T47D (cell line): ENCODE data around the gene GCLC.

Experiments
- DNase-seq, 2 experiments: peaks; one replicate each; pipeline versions ENCODE4 v3.0.0 to v3.0.0-alpha.2; 2011 to 2012; ENCODE audit warnings: low read depth in 1 of 2, low spot score in 1 of 2
- JUND ChIP-seq: IDR thresholded peaks from 2 replicates; pipeline ENCODE4 v1.6.1; 2012; ENCODE audit warnings: low read depth
- in situ Hi-C: cut with HindIII; loops from 2 replicates; pipeline ENCODE4 v1.10.0; 2016; ENCODE audit warnings: low sequenced_read_pairs, low pct_unique_long_range_greater_than_20kb

The GCLC gene

DNA sequence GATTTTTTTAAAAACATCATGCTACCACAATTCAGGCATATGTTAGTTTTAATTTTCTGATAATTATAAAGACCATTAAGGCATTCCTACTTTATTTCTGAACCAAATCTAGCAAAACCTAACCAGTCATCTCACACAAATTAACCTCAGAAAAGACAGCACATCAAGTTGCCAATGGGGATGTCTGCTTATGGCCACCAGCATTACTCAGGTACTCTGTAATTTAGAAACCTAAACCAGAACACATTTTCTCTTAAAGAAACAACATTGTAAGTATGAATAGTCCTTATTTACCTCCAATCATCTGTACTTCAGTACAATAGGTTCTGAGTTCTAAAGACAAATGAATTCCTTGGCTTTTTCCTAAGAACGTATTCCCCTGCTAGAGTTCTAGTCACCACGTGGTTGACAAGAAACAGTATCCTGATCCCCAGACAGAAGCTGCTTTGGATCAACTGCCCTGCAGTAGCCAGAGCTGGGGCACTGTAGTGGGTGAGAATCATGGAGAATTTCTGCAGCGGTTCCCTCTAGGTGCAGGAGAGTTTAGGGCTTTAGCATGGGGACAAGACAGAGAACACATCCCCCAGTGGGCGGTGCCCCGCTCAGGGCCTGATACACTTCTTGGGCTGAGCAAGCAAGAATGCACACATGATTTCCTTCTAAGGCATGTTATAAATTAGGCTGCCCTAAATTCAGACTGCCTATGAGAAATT is 15.4 kb downstream of the GCLC start:
- no peak for DNase-seq
- no peak for TF ChIP-seq JUND
- in situ Hi-C loops = no loop called here

DNA sequence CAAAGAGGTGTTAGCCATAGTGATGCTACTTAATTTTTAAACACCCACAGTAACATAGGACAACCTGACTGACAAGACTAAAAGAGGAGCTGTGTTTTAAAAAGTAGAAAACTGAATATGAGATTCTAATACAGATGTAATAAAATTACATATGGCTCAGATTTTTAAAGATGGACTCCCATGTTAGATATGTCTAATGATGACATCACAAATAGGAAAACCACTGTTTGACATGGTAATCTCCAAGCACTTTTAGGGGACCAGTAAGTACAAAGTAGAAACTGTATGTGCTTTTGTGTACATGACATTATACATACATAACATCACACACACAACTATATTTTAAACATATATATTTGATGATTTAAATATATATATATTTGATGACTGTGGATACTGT is 16.8 kb downstream of the GCLC start:
- no peak for DNase-seq
- in situ Hi-C loops = no loop called here
- no peak for TF ChIP-seq JUND

DNA sequence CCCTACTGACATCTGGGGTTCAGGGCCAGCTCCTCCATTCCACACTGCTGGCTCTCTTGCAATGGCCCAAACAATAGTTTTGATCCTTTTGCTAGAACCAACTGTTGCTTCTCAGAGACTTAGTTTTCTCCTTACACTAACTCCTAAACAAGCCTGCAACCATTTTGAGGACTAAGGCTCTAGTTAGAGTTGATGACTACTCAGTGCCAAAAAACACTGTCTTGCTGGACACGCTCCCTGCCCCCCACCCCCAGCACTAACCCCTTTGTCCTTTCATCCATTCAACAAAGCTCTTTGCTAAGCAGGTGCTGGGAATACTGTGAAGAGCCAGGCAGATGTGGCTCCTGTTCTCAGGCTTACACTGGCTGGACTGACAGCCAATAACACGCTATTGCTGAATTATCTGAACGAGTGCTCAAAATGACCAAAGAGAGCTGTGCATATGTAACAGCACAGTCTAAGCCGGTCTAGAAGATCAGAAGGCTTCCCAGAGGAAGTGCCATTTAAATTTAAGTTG is 17.6 kb downstream of the GCLC start:
- no peak for TF ChIP-seq JUND
- no peak for DNase-seq
- in situ Hi-C loops = no loop called here

DNA sequence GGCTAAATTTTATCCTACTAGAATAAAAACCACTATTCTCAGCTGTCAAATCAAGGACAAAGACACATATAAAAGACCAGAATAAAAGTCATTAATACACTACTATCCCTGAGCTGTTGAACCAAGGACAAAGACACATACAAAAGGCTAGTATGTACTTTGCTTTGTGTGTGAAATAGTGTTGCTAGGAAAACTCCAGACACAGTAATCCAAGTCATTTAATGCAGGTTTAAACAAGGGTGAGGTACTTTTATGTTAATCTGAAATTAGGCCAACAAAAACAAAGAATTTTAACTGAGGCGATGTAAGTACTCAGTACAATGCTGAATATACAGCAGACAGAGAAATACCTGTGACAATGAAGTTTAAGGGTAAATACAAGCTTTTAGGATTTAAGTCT is 18.9 kb downstream of the GCLC start:
- no peak for DNase-seq
- no peak for TF ChIP-seq JUND
- in situ Hi-C loops = no loop called here

DNA sequence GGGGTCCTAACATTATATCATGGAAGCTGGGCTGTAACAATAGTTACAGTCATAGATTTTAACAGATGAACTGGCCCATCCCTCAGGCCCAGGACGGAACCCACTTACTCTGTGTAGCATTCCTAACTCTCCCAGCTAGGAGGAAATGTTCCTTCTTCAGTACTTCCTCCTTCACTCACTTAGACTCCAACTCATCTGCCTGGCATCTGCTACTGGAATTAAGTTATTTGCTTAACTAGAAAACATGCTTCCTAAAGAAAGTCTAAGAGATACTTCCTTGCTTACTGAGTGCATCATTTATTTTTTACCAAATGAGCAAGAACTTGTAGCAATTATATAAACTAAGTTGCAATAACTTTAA is 20.5 kb downstream of the GCLC start:
- no peak for TF ChIP-seq JUND
- peak in 1 of 2 experiments; percentile 64 for DNase-seq
- in situ Hi-C loops = no loop called here

DNA sequence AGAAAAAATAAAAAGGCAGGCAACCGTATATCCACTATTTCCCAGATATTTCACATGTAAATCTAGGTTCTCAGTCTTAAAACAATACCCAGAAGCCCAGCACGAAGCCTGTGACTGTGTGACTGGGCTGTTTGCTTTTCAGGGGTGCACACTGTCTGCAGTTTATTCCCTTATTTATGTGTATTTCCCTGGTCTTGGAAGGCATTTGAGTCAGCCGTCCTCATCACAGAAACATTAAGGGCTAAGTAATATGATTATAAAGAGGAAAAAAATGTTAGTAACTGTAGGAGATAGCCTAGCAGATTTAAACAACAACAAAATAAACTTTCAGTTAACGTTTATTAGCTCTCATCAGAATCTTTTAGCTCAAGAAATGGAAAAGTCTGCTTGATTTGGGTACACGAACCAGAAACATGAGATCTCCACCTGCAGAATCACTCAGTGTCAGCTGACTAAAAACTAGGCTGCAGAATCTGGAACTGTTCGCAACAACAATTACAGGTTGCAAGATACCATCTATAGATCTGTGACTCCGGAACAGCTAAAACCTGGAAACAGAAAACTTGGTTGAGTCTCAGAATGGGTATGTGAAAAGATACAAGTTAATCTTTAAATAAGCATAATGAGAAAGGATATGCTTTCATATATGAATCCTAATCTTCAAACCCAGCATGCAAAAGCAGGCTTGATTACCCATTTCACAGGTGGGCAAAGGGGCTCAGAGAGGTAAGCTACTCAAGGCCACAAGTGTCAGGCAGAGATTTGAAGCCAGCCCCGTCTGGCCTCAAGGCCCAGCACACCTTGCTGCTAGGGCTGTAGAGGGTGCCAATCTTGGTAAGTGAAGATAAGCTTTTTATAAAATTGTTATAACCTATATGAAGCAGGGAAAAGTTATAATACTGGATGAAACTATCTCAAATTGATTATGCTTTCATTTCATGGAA is 21.1 kb downstream of the GCLC start:
- peak in 1 of 2 experiments; percentile 12 for DNase-seq
- in situ Hi-C loops = no loop called here
- TF ChIP-seq JUND = no peak

DNA sequence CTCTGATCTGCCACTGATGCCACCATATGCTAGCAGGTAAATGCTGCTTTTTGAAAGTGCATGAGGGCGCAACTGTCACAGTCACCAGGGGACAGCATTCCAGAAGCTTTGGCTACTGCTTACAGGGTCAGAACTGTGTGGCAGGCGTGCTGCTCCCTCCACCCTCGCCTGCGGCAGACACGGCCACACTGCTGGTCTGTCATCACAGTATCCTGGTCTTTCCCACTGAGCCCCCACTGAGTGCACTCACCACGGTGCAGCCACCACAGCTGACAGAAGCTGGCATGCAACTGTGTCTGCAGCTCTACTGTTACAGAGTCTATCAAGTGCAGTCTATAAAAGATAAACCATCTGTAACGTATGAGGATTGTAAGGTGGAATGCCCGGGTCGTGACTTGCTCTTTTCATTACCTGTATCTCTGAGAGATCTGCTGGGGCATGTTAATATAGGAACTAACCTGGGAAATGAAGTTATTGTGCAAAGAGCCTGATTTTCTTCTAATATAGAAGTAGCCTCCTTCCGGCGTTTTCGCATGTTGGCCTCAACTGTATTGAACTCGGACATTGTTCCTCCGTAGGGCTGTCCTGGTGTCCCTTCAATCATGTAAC is 24.5 kb downstream of the GCLC start:
- DNase-seq = no peak
- no peak for TF ChIP-seq JUND
- in situ Hi-C loops = no loop called here

DNA sequence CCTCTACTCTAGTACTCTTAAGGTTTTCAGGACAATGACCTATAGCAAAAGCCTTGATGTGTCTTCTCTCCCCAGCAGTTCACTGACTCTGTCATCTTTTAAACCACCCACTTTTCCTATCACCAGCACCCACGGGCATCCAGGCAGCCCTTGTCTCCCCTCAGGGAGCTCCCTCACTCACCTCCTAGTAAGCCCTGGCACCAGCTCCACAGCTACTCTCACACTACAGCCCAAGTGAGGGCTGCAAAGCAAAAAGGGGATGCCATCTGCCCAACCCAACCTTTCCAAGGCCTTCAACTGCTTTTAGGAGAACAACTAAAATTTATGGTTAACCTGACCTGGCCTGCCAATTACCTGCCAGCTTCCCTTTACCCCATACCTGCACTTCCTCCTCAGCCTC is 26.0 kb downstream of the GCLC start:
- no peak for TF ChIP-seq JUND
- in situ Hi-C loops = no loop called here
- no peak for DNase-seq

DNA sequence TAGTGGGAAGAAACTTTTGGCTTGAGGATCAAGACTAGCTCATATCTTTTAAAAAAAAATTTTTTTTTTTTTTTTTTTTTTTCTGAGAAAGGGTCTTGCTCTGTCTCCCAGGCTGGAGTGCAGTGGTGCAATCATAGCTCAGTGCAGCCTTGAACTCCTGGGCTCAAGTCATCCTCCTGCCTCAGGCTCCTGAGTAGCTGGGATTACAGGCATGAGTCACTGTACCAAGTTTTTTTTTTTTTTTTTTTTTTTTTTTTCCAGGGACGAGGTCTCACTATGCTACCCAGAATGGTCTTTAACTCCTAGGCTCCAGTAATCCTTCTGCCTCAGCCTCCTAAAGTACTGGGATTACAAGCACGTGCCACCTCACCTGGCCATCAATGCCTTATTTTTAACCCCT is 27.9 kb downstream of the GCLC start:
- no peak for DNase-seq
- TF ChIP-seq JUND = no peak
- in situ Hi-C loops = no loop called here

DNA sequence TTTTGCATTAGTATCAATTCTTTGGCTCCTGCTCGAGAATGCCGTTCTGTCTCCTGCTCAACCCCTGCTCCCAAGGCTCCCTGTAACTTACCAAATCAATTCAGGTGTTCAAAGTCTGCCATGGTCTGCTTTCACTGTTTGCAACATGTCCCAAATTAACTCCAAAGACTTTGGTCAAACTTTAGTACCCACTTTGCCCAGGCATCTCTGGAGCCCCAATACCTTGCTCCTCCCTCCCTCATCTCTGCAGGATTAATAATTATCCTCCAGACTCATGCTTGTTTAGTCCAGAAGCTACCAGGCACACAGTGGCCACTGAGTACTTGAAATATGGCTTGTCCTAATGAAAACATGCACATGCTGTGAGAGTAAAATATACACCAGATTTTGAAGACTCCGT is 30.2 kb downstream of the GCLC start:
- in situ Hi-C loops = no loop called here
- no peak for DNase-seq
- no peak for TF ChIP-seq JUND

DNA sequence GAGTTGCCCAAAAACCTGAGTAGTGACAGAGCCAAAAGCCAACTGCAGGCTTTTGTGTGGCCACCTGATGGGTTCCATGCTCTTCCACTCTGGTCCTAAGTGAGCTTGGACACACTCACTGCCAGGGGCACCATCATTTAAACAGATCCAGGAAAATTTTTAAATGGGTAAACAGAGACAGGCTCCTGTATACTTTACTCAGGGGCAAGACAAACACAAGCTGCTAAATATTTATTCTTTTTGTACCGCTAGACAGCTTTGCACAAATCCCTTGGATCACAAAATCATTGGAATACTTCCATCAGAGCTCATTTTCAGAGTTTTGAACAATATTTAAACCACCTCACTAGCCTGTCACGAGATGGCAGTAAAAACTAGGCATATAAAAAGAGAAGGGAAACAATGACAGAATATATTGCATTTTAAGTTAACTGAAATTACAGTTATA is 31.4 kb downstream of the GCLC start:
- DNase-seq = peak in 1 of 2 experiments; percentile 60
- in situ Hi-C loops = no loop called here
- TF ChIP-seq JUND = no peak

DNA sequence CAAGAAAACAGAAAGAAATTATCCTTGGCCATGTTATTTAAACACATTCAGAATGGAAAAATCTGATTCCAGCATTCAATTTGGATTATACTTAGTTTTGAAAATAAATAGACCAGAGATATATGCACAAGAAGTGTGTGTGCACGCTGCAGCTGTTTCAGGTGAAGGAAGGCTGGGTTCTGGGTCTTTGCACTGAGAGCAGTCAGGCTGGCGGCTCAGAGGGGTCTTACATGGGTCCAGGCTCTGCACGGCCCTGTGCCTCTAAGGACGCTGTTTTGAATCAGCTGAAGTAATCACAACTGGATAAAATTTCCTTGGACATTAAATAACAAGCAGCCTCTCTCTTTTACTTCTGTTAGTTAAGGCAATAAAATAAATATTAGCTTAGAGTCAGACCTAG is 31.8 kb downstream of the GCLC start:
- no peak for DNase-seq

DNA sequence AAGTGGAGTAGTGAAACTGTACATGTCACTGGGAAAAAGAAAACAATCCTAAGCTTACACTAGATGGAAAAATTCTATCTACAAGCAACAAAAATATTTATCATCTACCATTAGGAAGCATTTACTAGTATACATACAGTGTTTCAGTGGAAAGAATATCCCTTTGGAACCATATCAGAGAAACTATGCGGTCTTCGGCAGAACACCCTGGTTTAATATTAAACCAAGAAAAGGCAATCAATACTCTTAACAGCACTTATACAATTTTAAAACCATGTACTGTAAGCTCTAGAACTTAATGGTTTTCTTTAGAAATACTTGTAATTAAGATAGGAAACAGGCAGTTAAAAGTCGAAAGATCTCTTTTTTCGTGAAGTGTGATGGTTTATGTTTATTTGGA is 32.3 kb downstream of the GCLC start:
- no peak for TF ChIP-seq JUND
- no peak for DNase-seq
- in situ Hi-C loops = no loop called here

More for the DNA sequence above, 31.8 kb downstream of the GCLC start:
- no peak for TF ChIP-seq JUND
- in situ Hi-C loops = no loop called here
